ENCODE data around the gene ARHGAP31. TPM values are rescaled to one million over a fixed set of nuclear protein-coding genes. Genes with fewer than 3 reads are reported as not detected.

The ARHGAP31 gene
- total and polyA plus RNA-seq, 8 donors: 31.5 to 70.3 (median 42.3) TPM

DNA sequence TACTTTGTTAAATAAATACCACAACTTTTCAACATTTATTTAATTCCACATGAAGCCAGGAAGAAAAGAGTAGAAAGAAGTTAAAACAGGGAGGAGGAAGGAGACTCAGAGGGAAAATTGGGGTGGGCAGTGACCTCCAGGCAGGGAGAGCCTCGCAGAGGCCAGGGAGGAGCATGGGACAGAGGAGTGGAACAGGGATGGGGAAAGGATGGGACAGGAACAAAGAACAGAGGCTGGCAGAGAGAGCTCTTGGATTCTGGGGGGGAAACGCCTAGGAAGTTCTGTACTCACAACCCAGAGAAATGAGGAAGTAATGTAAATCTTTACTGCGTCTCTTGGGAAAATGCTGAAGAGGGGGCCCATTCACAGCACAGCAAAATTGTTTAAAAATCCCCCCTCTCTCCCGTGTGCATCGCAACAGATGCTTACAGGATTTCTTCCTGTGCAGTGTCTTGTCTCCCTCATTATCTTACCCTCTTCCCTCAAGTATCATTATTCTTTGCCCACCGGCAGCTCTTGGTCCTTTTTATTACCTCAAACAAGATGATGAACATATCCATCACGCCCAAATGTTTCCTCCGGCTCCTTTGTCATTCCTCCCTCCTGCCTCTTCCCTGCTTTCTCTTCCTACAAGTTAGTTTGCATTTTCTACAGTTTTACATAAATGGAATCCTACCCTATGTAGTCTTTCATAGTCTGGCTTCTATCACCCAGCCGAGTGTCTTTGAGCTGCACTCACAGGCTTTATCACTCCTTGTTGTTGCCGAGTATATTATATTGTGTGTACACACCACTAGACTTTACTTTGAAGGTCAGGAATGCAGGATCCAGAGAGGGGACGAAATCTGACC is 65.5 kb downstream of the ARHGAP31 start:
- Histone ChIP-seq H3K4me1 (peaks cover 10 to 33% of the 10 kb centered on the region in 2 donors), H3K4me3 (no peak overlapping the region), H3K27ac (no peak overlapping the region), H3K36me3 (no peaks in the 10 kb centered on the region), H3K27me3 (no peaks in the 10 kb centered on the region), H3K9me3 (no peaks in the 10 kb centered on the region)
- intact Hi-C loops (cut with DNase I): no loop called here
- no peak for DNase-seq
- TF ChIP-seq, protein P1, sequence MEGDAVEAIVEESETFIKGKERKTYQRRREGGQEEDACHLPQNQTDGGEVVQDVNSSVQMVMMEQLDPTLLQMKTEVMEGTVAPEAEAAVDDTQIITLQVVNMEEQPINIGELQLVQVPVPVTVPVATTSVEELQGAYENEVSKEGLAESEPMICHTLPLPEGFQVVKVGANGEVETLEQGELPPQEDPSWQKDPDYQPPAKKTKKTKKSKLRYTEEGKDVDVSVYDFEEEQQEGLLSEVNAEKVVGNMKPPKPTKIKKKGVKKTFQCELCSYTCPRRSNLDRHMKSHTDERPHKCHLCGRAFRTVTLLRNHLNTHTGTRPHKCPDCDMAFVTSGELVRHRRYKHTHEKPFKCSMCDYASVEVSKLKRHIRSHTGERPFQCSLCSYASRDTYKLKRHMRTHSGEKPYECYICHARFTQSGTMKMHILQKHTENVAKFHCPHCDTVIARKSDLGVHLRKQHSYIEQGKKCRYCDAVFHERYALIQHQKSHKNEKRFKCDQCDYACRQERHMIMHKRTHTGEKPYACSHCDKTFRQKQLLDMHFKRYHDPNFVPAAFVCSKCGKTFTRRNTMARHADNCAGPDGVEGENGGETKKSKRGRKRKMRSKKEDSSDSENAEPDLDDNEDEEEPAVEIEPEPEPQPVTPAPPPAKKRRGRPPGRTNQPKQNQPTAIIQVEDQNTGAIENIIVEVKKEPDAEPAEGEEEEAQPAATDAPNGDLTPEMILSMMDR (IDR thresholded peaks at IDR 0.05): no peak
- ATAC-seq: peak; percentile 5

DNA sequence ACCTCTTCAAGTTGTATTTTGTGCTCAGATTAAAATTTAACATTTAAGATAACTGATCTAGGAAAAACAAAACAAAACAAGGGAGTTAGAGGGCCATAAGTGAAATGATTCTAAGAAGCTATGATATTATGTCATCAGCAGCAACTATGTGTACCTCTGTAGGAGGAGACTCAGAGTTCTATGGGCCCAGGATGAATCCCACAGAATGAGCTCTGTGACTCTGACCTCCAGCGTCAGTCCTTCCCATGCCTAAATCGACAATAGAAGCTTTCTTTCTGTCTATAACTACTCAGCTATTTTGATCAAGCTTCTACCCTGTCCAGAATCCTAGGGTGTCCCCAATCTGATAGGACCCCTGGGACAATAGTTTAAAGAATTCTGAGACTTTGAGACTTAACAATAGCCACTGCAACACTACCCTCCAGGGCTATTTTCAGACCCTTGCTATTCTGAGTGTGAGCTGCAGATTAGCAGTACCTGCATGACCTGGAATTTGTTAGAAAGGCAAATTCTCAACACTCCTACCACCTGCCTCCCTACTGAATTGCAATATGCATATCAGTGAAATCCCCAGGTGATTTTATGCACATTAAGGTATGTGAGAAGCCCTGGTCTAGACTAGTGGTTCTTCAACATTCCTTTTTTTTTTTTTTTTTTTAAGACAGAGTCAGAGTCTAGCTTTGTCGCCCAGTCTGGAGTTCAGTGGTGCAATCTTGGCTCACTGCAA is 66.7 kb downstream of the ARHGAP31 start:
- no peak for DNase-seq
- Histone ChIP-seq H3K4me1 (peaks cover 10 to 33% of the 10 kb centered on the region in 2 donors), H3K4me3 (no peak overlapping the region), H3K27me3 (no peaks in the 10 kb centered on the region), H3K27ac (no peak overlapping the region), H3K9me3 (no peaks in the 10 kb centered on the region), H3K36me3 (peaks cover 0 to 7% of the 10 kb centered on the region in 2 donors)
- intact Hi-C loops (cut with DNase I): no loop called here
- peak; percentile 47 for ATAC-seq
- TF ChIP-seq, protein P1 (IDR thresholded peaks at IDR 0.05): no peak

DNA sequence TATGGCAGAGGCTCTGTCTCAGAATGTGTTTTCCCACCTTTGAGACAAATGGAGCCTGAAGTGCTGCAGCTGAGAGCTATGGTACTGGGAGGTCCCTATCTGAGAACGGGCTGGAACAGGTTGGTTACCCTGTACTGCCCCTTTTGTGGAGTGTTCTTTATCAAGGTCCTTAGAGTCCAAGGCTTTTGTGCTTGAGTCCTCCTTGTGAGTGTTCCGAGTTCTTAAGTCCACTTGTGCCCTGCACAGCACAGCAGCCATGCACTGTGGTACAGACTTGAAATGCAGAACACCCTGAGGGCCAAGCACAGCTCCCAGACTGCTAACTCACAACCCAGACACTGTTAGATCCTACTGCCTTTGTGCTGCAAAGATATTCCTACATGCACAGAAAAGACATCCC is 67.8 kb downstream of the ARHGAP31 start:
- H3K4me1 ChIP-seq: peaks cover 10 to 27% of the 10 kb centered on the region in 2 donors
- no peak overlapping the region for H3K4me3 ChIP-seq
- TF ChIP-seq, protein P1 (IDR thresholded peaks at IDR 0.05): no peak
- intact Hi-C loops (cut with DNase I): no loop called here
- peak overlapping the region in 1 of 2 donors; percentile 44 for H3K27ac ChIP-seq
- H3K36me3 ChIP-seq: peaks cover 0 to 16% of the 10 kb centered on the region in 2 donors
- ATAC-seq: peak; percentile 91
- H3K27me3 ChIP-seq: no peaks in the 10 kb centered on the region
- no peaks in the 10 kb centered on the region for H3K9me3 ChIP-seq
- DNase-seq: peak in 2 of 4 donors; percentile 32 to 44

DNA sequence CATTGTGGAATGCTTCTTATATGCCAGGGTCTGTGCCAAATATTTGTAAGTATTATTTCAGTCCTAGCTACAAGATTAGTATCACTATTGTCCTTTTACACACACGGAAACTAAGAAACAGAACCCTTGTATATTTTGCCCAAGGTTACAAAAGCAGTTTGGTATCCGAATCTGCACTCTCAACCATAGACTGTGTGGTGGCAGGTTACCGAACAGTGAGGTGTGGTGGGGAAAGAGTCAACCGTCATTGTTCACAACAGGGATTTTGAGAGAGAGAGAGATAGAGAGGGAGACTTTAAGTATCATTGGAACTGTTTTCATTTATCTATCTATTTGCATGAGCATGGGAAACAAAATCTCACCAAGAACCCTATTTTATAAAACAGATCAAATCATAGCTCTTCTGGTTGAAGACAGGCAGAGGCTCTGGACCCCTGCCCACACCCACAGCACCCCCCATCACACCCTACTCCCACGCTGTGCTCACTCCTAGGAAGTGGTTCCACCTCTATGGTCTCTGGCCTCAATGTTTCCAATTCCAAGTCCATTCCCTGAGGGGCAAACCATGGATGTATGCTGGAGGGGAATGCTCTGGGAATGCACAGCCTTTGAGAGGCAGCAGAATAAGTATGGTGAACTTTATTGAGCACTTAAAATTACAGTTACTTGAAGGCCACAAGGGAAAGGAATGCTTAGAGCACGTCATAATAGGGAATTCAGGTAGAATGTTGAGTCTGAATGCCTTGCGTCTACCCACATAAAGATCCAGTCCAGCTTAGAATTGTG is 69.0 kb downstream of the ARHGAP31 start:
- Histone ChIP-seq H3K4me1 (peaks cover 10 to 18% of the 10 kb centered on the region in 2 donors), H3K4me3 (no peak overlapping the region), H3K36me3 (peaks cover 0 to 27% of the 10 kb centered on the region in 2 donors), H3K27me3 (no peaks in the 10 kb centered on the region), H3K27ac (peak overlapping the region in 1 of 2 donors; percentile 13), H3K9me3 (no peaks in the 10 kb centered on the region)
- TF ChIP-seq, protein P1 (IDR thresholded peaks at IDR 0.05): no peak
- intact Hi-C loops (cut with DNase I): no loop called here
- no peak for DNase-seq
- ATAC-seq: no peak
